ENCODE data around the gene KCNIP3.

DNA sequence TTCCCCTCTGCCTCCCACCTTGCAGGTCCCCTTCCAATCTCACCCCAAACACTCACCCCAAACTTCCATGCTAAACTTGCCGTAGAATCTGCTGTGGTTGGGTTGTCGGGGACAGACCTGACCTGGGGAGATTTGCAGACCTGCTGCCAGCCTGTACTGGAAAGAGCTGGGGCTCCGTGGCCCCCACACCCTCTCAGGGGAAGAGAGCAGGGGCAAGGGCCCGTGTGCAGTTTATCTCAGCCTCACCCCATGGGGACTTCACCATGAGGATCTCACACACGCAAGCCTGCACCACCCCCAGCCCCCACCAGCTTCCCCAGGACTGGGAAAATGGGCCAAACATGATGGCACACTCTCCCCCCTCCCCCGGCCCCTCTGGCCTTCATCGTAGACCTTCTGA lies 30.7 kb downstream of the KCNIP3 start:
- TF ChIP-seq, protein P1, sequence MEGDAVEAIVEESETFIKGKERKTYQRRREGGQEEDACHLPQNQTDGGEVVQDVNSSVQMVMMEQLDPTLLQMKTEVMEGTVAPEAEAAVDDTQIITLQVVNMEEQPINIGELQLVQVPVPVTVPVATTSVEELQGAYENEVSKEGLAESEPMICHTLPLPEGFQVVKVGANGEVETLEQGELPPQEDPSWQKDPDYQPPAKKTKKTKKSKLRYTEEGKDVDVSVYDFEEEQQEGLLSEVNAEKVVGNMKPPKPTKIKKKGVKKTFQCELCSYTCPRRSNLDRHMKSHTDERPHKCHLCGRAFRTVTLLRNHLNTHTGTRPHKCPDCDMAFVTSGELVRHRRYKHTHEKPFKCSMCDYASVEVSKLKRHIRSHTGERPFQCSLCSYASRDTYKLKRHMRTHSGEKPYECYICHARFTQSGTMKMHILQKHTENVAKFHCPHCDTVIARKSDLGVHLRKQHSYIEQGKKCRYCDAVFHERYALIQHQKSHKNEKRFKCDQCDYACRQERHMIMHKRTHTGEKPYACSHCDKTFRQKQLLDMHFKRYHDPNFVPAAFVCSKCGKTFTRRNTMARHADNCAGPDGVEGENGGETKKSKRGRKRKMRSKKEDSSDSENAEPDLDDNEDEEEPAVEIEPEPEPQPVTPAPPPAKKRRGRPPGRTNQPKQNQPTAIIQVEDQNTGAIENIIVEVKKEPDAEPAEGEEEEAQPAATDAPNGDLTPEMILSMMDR (IDR thresholded peaks at IDR 0.05; ENCODE audit: insufficient read depth, low read length) = no peak
- TF ChIP-seq, protein P2, sequence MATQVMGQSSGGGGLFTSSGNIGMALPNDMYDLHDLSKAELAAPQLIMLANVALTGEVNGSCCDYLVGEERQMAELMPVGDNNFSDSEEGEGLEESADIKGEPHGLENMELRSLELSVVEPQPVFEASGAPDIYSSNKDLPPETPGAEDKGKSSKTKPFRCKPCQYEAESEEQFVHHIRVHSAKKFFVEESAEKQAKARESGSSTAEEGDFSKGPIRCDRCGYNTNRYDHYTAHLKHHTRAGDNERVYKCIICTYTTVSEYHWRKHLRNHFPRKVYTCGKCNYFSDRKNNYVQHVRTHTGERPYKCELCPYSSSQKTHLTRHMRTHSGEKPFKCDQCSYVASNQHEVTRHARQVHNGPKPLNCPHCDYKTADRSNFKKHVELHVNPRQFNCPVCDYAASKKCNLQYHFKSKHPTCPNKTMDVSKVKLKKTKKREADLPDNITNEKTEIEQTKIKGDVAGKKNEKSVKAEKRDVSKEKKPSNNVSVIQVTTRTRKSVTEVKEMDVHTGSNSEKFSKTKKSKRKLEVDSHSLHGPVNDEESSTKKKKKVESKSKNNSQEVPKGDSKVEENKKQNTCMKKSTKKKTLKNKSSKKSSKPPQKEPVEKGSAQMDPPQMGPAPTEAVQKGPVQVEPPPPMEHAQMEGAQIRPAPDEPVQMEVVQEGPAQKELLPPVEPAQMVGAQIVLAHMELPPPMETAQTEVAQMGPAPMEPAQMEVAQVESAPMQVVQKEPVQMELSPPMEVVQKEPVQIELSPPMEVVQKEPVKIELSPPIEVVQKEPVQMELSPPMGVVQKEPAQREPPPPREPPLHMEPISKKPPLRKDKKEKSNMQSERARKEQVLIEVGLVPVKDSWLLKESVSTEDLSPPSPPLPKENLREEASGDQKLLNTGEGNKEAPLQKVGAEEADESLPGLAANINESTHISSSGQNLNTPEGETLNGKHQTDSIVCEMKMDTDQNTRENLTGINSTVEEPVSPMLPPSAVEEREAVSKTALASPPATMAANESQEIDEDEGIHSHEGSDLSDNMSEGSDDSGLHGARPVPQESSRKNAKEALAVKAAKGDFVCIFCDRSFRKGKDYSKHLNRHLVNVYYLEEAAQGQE (IDR thresholded peaks at IDR 0.05; ENCODE audit: insufficient replicate concordance, low read depth) = no peak
